Measurements from ENCODE around the gene CLNK. TPM values are rescaled to one million over a fixed set of nuclear protein-coding genes. Genes with fewer than 3 reads are reported as not detected.

Gene CLNK
- total and polyA plus RNA-seq, 2 donors from 2014 or later: 2.8 to 4.8 TPM

GRCh38 chr4:10606483-10607155 lies 77.9 kb downstream of the CLNK start:
- H3K9me3 ChIP-seq (ENCODE audit: control insufficient read depth in 2 of 3, insufficient read depth in 1 of 3, low read length in 3 of 3): no peaks in the 10 kb centered on the region
- no peaks in the 10 kb centered on the region for H3K4me1 ChIP-seq (ENCODE audit: control insufficient read depth in 2 of 3, insufficient read depth in 2 of 3, low read depth in 1 of 3, low read length in 3 of 3)
- no peaks in the 10 kb centered on the region for H3K27me3 ChIP-seq (ENCODE audit: control insufficient read depth, insufficient read depth, low read length)
- no peak overlapping the region for H3K9ac ChIP-seq (ENCODE audit: low read length in 3 of 3)
- H3K36me3 ChIP-seq (ENCODE audit: control insufficient read depth in 2 of 3, insufficient read depth in 3 of 3, low read length in 3 of 3): no peaks in the 10 kb centered on the region
- no peak overlapping the region for H3K27ac ChIP-seq (ENCODE audit: low read depth in 2 of 2, low read length in 2 of 2)
- DNase-seq (no peak), FAIRE-seq (no peak)
- H3K4me3 ChIP-seq (ENCODE audit: low read length in 3 of 3): no peak overlapping the region
- intact Hi-C loops (cut with DNase I): no loop called here
- TF ChIP-seq CTCF (IDR thresholded peaks at IDR 0.05; ENCODE audit: borderline replicate concordance, extremely low read depth, insufficient read depth): no peak

GRCh38 chr4:10605746-10606482 lies 78.7 kb downstream of the CLNK start:
- Histone ChIP-seq H3K36me3 (ENCODE audit: control insufficient read depth in 2 of 3, insufficient read depth in 3 of 3, low read length in 3 of 3) (no peaks in the 10 kb centered on the region), H3K4me3 (ENCODE audit: low read length in 3 of 3) (no peak overlapping the region), H3K4me1 (ENCODE audit: control insufficient read depth in 2 of 3, insufficient read depth in 2 of 3, low read depth in 1 of 3, low read length in 3 of 3) (no peaks in the 10 kb centered on the region), H3K27ac (ENCODE audit: low read depth in 2 of 2, low read length in 2 of 2) (no peak overlapping the region), H3K9me3 (ENCODE audit: control insufficient read depth in 2 of 3, insufficient read depth in 1 of 3, low read length in 3 of 3) (no peaks in the 10 kb centered on the region), H3K27me3 (ENCODE audit: control insufficient read depth, insufficient read depth, low read length) (no peaks in the 10 kb centered on the region), H3K9ac (ENCODE audit: low read length in 3 of 3) (no peak overlapping the region)
- intact Hi-C loops (cut with DNase I): no loop called here
- no peak for FAIRE-seq
- no peak for DNase-seq
- no peak for TF ChIP-seq CTCF (IDR thresholded peaks at IDR 0.05; ENCODE audit: borderline replicate concordance, extremely low read depth, insufficient read depth)

- no peak overlapping the region for H3K27ac ChIP-seq (ENCODE audit: low read depth in 2 of 2, low read length in 2 of 2)
- no peak overlapping the region for H3K4me3 ChIP-seq (ENCODE audit: low read length in 3 of 3)
- DNase-seq: no peak
- FAIRE-seq: no peak
- H3K9ac ChIP-seq (ENCODE audit: low read length in 3 of 3): no peak overlapping the region
- no peaks in the 10 kb centered on the region for H3K4me1 ChIP-seq (ENCODE audit: control insufficient read depth in 2 of 3, insufficient read depth in 2 of 3, low read depth in 1 of 3, low read length in 3 of 3)
- H3K9me3 ChIP-seq (ENCODE audit: control insufficient read depth in 2 of 3, insufficient read depth in 1 of 3, low read length in 3 of 3): no peaks in the 10 kb centered on the region
- TF ChIP-seq CTCF (IDR thresholded peaks at IDR 0.05; ENCODE audit: borderline replicate concordance, extremely low read depth, insufficient read depth): no peak
- H3K27me3 ChIP-seq (ENCODE audit: control insufficient read depth, insufficient read depth, low read length): no peaks in the 10 kb centered on the region
- H3K36me3 ChIP-seq (ENCODE audit: control insufficient read depth in 2 of 3, insufficient read depth in 3 of 3, low read length in 3 of 3): no peaks in the 10 kb centered on the region
- intact Hi-C loops (cut with DNase I): no loop called here
These were observed 79.5 kb downstream of the CLNK start for GRCh38 chr4:10605031-10605430.
